ENCODE results near the gene CEP55. TPM values are rescaled to one million over a fixed set of nuclear protein-coding genes. Genes with fewer than 3 reads are reported as not detected.

The CEP55 gene
- total and polyA plus RNA-seq, 2 of the 8 experiments (the other 6 are each of a cell fraction or from before 2014, with no cell fraction given), result 7.0 to 19.6 TPM

GRCh38 chr10:93463723-93464476 lies 32.5 kb upstream of the CEP55 start:
- WGBS, 2 experiments (ENCODE audit: extremely low coverage in 1 of 2, insufficient coverage in 1 of 2, insufficient read length in 1 of 2, insufficient replicate concordance in 2 of 2, low coverage in 1 of 2, low lambda C conversion rate in 2 of 2, missing lambda C conversion rate in 1 of 2), result 96% methylated on average over 6 of the region's 6 CpGs; no CpG with 5 or more reads in 1 of the 2 experiments
- Histone ChIP-seq H2BK20ac (ENCODE audit: low read length) (0 out of 2 replicates have a peak overlapping the region, but pooled peaks have one; percentile 32), H3K36me3 (ENCODE audit: control insufficient read depth in 2 of 4, insufficient read depth in 4 of 4, low read length in 3 of 4) (no peaks in the 10 kb centered on the region), H3K4ac (replicated peaks; ENCODE audit: insufficient read length, low read depth, low read length) (no peak overlapping the region), H3K4me1 (replicated peaks in 1 of 4; ENCODE audit: control insufficient read depth in 3 of 4, insufficient read depth in 4 of 4, low read length in 3 of 4) (peaks cover 0 to 1% (median under 1%) of the 10 kb centered on the region in 4 experiments; a peak in 3 of 7 replicates), H2BK15ac (ENCODE audit: low read length) (no peak overlapping the region), H3K27me3 (replicated peaks in 1 of 4; ENCODE audit: control insufficient read depth in 3 of 4, extremely low read depth in 1 of 4, insufficient read depth in 3 of 4, low read length in 3 of 4) (no peaks in the 10 kb centered on the region), H2BK12ac (ENCODE audit: low read depth, low read length) (no peak overlapping the region), H3K23me2 (ENCODE audit: low read depth, low read length) (no peaks in the 10 kb centered on the region), H2AFZ (ENCODE audit: low read length) (no peak overlapping the region), H4K8ac (ENCODE audit: extremely low read depth, insufficient read depth, low read length) (no peak overlapping the region), H3K56ac (replicated peaks; ENCODE audit: insufficient read length, low read depth, low read length) (no peak overlapping the region), H2BK5ac (ENCODE audit: low read depth, low read length) (no peak overlapping the region), H3K79me2 (ENCODE audit: control insufficient read depth in 1 of 2, insufficient read depth in 2 of 2, low read length in 2 of 2) (no peaks in the 10 kb centered on the region), H3K4me2 (ENCODE audit: insufficient read depth in 1 of 2, low read depth in 2 of 2, low read length in 2 of 2) (no peak overlapping the region), H2BK120ac (replicated peaks; ENCODE audit: low read depth, low read length) (no peak overlapping the region), H3K9me3 (ENCODE audit: insufficient read depth in 2 of 2, low read depth in 1 of 2, low read length in 1 of 2) (no peaks in the 10 kb centered on the region), H4K20me1 (replicated peaks in 1 of 2; ENCODE audit: control insufficient read depth in 1 of 2, insufficient read depth in 2 of 2, low read length in 2 of 2) (no peaks in the 10 kb centered on the region), H3K27ac (ENCODE audit: low read depth, low read length) (no peak overlapping the region), H3K4me3 (ENCODE audit: extremely low read depth in 1 of 4, insufficient read depth in 2 of 4, low read depth in 3 of 4, low read length in 4 of 4) (no peak overlapping the region), H4K91ac (replicated peaks; ENCODE audit: insufficient read length, low read length) (no peak overlapping the region), H3K9ac (replicated peaks in 1 of 4; ENCODE audit: extremely low read depth in 1 of 4, low read depth in 3 of 4, low read length in 3 of 4) (no peak overlapping the region), H4K5ac (ENCODE audit: insufficient read length, low read depth, low read length) (no peak overlapping the region), H3K18ac (ENCODE audit: extremely low read depth, low read length) (no peak overlapping the region), H2AK5ac (ENCODE audit: low read depth, low read length) (no peak overlapping the region), H3K14ac (ENCODE audit: insufficient read length) (no peak overlapping the region), H3K79me1 (ENCODE audit: low read depth, low read length) (no peaks in the 10 kb centered on the region), H3K23ac (ENCODE audit: insufficient read length) (no peak overlapping the region)
- DNase-seq (ENCODE audit: low read depth in 1 of 2, low spot score in 2 of 2) (no peak), FAIRE-seq (no peak)
- CTCF ChIA-PET (ENCODE audit: partially characterized antibody), result interaction anchor here (1.0 to 3.1 kb wide), 9 partner anchors 11 to 191 kb away, joined by 3 to 20 read pairs (median 4); partner anchors contain the start of gene MYOF
- POLR2A ChIA-PET (ENCODE audit: partially characterized antibody), result interaction anchor here (1.2 kb wide), 1 partner anchor 24 kb away, joined by 4 read pairs; no protein-coding TSS in a partner anchor
- TF ChIP-seq RAD21 (IDR thresholded peaks at IDR 0.05 in 1 of 2, conservative IDR thresholded peaks at IDR 0.05 in 1 of 2; ENCODE audit: low read depth in 2 of 2, low read length in 2 of 2), result no peak
- TF ChIP-seq YY1 (IDR thresholded peaks at IDR 0.05; ENCODE audit: low read depth, low read length), result no peak
- no peak for TF ChIP-seq CBX5 (IDR thresholded peaks at IDR 0.05; ENCODE audit: low read depth, low read length)
- TF ChIP-seq FOSL1 (IDR thresholded peaks at IDR 0.05; ENCODE audit: insufficient read depth, low read depth, low read length), result no peak
- TF ChIP-seq EP300 (IDR thresholded peaks at IDR 0.05; ENCODE audit: borderline replicate concordance in 1 of 2, low read depth in 2 of 2, low read length in 2 of 2), result no peak
- TF ChIP-seq BRCA1 (IDR thresholded peaks at IDR 0.05; ENCODE audit: low read depth, low read length), result no peak
- no peak for TF ChIP-seq SUZ12 (IDR thresholded peaks at IDR 0.05; ENCODE audit: low read length)
- TF ChIP-seq ATF3 (IDR thresholded peaks at IDR 0.05; ENCODE audit: insufficient read depth, low read depth, low read length), result no peak
- TF ChIP-seq RBBP5 (IDR thresholded peaks at IDR 0.05; ENCODE audit: borderline replicate concordance, low read depth, low read length), result no peak
- no peak for TF ChIP-seq POLR2AphosphoS5 (IDR thresholded peaks at IDR 0.05; ENCODE audit: low read depth, low read length)

All from H1 (cell line).